PC-9 (cell line): ENCODE results near the gene ARF6.
"Not testable (repeated sequence)": the region's sequence is repeated elsewhere in the genome, so short reads cannot be mapped to it uniquely, and the experiment has no call there.

Experiments used
- EZH2 ChIP-seq: fragments of 200-600 bp; sonication (generic); IDR thresholded peaks from 2 replicates; pipeline ENCODE4 v1.8.0; 2017; ENCODE audit warnings: antibody characterized with exemption, low read depth
- TF ChIP-seq, protein P1 (sequence below): fragments of 200-600 bp; sonication (generic); conservative IDR thresholded peaks from 2 replicates; pipeline ENCODE4 v1.6.1; 2017; ENCODE audit warnings: mixed run types, antibody characterized with exemption, mild to moderate bottlenecking, moderate library complexity

DNA sequence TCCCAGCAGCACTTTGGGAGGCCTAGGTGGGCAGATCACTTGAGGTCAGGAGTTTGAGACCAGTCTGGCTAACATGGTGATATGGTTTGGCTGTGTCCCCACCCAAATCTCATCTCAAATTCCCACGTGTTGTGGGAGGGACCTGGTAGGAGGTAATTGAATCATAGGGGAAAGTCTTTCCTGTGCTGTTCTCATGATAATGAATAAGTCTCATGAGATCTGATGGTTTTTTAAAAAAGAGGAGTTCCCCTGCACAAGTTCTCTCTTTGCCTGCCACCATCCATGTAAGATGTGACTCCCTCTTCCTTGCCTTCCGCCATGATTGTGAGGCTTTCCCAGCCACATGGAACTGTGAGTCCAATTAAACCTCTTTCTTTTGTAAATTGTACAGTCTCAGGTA is 43.4 kb downstream of the ARF6 start:
- TF ChIP-seq, protein P1, sequence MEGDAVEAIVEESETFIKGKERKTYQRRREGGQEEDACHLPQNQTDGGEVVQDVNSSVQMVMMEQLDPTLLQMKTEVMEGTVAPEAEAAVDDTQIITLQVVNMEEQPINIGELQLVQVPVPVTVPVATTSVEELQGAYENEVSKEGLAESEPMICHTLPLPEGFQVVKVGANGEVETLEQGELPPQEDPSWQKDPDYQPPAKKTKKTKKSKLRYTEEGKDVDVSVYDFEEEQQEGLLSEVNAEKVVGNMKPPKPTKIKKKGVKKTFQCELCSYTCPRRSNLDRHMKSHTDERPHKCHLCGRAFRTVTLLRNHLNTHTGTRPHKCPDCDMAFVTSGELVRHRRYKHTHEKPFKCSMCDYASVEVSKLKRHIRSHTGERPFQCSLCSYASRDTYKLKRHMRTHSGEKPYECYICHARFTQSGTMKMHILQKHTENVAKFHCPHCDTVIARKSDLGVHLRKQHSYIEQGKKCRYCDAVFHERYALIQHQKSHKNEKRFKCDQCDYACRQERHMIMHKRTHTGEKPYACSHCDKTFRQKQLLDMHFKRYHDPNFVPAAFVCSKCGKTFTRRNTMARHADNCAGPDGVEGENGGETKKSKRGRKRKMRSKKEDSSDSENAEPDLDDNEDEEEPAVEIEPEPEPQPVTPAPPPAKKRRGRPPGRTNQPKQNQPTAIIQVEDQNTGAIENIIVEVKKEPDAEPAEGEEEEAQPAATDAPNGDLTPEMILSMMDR = not testable (repeated sequence)
- TF ChIP-seq EZH2 = not testable (repeated sequence)
